Fibroblast of skin of back (primary cell): ENCODE measurements around the gene PMPCA.
"Not testable (repeated sequence)": the region's sequence is repeated elsewhere in the genome, so short reads cannot be mapped to it uniquely, and the experiment has no call there.

ENCODE experiments used
- DNase-seq: peaks from one replicate; pipeline ENCODE4 v3.0.0-alpha.2; 2013

PMPCA gene

DNA sequence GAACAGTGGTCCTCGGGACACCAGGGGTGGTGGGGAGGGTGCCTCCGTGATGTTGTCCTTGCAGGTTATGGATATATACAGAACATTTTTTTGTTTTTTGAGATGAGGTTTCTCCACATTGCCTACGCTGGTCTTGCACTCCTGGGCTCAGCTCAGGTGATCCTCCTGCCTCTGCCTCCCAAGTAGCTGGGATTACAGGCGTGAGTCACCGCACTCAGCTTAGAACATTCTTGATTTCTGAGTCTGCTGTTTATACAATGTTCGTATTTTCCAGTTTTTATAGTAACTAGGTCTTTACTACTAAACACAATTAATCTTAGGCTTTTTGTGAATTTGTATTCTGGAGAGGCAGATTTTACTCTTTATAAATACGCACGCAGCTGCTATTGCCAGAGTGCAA is 6.0 kb downstream of the PMPCA start:
- no peak for DNase-seq

DNA sequence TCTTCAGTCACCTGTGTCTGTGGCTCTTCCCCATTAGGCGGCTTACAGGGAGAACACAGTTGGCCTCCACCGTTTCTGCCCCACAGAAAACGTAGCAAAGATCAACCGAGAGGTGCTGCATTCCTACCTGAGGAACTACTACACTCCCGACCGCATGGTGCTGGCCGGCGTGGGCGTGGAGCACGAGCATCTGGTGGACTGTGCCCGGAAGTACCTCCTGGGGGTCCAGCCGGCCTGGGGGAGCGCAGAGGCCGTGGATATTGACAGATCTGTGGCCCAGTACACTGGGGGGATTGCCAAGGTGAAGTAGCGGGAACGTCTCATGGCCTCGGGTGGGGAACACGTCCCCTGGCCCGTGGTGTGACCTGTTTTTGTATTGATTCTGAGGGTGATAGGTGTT is 6.5 kb downstream of the PMPCA start:
- DNase-seq = no peak

DNA sequence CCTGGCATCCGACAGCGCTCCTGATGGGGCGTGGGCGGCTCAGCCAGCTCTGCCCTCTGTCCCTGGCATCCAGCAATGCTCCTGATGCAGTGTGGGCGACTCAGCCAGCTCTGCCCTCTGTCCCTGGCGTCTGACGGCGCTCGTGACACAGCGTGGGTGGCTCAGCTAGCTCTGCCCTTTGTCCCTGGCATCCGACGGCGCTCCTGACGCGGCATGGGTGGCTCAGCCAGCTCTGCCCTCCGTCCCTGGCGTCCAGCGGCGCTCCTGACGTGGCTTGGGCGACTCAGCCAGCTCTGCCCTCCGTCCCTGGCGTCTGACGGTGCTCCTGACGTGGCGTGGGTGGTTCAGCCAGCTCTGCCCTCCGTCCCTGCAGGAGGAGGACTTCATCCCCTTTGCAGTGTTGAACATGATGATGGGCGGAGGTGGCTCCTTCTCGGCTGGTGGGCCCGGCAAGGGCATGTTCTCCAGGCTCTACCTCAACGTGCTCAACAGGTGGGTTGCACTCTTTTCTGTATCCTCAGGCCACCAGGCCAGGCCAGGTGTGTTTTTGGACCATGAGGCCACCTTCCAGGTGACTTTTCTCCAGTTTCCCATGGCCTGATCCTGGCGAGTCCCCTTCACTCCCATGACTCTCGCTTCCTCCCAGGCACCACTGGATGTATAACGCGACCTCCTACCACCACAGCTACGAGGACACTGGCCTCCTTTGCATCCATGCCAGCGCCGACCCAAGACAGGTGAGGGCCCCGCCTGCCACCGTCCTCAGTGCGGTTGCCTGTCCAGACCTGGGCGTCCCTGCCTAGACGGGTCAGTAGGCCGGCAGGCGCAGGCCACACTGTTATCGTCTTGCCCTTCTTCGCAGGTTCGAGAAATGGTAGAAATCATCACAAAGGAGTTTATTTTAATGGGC is 8.0 kb downstream of the PMPCA start:
- DNase-seq = no peak

DNA sequence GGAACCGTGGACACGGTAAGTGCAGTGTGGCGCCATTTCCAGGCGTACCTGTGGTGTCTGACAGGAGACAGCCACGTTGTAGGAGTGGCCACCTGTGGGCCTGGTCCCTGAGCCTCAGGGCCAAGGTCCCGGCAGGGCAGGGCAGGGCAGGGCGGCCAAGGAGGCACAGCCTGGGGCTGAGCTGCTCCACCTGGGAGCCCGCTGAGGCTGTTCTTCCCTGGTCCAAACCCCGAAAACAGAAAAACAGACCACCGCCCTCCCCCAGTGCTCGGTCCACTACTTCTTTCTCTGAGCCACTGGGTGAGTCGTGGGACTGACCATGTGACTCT is 8.6 kb downstream of the PMPCA start:
- no peak for DNase-seq

DNA sequence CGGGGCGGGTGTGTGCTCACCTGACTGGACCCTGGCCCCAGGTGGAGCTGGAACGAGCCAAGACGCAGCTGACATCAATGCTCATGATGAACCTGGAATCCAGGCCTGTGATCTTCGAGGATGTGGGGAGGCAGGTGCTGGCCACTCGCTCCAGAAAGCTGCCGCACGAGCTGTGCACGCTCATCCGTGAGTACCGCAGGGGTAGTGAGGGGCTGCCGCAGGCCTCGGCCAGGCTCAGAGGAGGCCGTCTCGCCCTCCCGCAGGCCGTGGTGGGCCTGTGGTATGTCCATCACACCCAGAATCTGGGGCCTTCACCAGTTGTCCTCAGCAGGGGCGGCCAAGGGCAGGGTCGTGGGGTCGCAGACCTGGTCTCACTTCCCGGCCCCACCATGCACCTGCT is 11.3 kb downstream of the PMPCA start:
- no peak for DNase-seq

DNA sequence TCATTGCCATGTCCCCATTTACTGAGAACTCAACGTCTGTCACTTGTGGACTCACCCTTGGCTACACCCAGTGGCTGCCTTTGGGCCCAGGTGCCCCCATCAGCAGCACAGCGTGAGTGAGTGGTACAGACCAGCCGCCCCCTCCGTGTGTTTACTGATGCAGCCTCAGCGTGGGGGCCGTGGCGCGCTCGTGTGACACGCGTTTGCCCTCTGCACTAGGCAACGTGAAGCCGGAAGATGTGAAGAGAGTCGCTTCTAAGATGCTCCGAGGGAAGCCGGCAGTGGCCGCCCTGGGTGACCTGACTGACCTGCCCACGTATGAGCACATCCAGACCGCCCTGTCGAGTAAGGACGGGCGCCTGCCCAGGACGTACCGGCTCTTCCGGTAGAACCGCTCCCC is 12.4 kb downstream of the PMPCA start:
- no peak for DNase-seq

DNA sequence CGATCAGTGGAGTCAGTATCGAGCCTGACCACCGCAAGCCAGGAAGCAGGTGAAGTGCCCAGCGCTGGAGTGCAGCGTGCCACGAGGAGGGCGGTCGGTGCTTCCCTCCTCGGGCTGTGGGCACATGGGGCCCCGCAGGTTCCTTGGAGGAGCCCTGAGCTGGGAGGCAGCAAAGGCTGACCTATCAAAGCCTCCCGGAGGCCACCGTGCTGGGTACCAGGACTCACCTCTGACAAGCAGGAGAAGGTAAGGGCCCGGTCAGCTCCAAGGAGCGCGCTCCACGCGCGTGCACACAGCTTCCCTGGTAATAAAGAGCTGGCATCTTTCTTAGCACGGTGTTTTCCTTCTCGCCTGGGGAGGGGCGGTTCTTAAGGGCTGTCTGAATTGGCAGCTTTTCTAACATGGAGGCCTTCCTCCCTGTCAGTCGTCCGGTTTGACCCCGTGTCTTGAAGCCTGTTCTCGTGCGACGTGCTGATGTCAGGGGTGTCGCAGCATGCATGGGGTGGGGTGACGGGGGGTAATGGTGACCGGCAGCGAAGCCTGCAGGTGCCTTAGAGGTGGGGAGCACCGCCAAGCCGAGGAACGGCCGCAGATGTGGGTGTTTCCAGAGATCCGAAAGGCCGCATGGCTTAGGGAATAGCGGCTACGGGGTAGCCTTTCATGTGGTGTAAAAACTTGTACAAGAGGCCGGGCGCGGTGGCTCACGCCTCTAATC is 13.1 kb downstream of the PMPCA start:
- DNase-seq = no peak

DNA sequence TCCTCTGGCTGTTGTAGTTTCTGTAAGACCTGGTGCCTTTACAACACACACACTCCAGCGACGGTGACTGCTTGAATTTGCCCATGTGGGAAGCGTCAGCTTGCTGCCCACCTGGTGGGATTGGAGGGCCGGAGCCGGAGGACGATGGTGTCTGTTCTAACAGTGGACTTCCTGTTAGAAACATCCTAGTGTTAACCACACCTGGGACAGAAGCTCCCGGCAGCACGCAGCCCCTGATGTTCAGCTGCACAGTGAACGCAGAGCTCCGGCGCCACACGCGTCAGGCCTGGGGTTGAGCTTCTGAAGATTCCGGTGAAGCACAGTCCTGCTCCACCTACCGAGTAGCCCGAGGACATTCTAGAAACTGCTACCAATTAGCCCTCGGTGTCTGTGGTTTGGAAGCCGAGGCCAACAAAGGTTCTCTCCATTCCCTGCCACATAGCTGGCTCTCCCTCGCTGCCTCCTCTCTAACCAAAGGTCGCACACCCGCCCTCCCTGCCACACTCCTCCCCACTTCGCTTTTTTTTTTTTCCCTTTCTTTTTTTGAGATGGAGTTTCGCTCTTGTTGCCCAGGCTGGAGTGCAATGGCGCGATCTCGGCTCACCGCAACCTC is 14.4 kb downstream of the PMPCA start:
- no peak for DNase-seq

DNA sequence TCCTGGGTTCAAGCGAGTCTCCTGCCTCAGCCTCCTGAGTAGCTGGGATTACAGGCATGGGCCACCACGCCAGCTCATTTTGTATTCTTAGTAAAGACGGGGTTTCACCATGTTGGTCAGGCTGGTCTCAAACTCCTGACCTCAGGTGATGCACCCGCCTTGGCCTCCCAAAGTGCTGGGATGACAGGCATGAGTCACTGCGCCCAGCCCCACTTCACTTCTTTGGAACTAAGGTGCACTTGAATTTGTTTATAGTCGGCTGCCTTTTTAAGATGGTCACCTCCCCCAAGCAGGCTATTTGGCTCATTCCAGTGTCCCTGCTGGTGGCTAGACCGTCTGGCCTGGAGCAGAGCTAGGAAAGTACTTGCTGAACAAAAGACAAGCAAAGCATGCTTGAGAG is 14.9 kb downstream of the PMPCA start:
- DNase-seq = not testable (repeated sequence)

DNA sequence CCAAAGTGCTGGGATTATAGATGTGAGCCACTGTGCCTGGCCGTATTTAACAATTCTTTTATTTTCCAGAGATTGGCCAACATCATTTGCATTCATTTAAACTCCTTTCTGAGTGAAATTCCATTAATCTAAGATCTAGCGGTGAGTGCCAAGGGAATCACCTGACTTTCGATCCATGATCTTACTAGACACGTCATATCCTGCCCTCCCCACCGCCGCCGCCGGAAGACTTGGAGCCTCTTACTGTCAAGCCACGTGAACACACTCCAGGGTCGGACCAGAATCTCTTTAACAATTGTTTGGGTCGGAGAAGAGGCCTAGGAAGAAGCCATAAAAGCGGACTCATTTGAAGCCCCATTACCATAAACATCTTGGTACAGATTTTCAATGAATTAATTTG is 16.3 kb downstream of the PMPCA start:
- no peak for DNase-seq

DNA sequence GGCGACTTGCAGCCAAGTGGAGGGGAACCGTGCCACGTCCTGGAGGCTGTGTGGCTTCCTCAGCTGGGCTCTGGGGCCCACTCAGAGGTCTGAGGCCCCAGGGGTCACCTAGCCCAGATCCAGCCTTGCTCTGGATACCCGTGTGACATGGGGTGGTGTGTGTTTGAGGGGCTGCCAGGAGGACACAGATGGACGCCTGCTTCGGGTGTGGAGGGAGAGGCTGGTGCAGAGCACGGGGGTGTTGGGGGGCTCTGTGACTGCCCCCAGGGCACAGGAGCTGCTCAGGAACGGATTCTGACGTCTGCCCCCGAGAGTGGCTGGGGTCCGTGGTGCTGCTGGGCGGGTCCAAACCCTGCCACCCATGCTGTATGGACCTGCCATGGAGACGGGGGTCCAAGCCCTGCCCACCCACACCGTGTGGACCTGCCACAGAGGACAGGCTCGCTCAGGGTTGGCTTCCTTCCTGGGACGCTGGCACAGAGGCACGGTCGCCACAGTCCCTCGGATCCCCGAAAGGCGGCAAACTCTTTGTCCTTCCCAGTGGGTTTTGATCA is 18.7 kb downstream of the PMPCA start:
- DNase-seq = no peak

DNA sequence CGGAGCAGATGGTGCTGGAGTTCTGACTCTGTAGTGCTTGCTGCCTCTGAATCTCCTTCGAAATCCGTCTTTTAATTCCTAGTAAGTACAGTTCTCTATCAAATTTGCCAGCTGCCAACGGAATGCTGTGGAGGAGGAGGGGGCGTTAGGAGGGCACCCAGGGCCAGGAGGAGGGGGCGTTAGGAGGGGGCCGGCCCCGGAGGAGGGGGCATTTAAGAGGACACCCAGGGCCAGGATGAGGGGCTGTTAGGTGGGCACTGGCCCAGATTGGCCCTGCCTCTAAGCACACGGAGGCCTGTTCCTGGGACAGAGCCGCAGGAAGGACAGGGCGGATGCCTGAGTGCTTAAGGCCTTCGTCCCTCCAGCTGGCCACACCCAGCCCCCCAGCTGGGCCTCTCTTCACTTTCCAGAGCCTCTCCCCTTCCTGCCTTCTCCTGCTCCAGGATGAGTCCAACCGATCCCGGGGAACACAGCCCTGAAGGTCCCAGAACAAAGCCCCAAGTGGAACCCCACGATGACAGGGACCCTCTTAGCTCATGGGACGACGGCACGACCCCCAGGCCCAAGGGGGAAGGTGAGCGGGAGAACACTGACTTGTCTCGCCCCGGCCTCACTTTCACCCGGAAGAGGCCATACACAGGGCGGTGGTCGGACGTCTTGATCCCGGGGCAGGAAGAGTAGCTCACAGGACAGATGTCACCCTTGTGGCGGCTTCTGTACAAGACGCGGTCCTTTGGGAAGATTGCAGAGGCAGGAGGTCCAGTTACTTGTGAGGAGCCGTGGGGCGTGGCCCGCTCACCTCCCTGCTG is 19.4 kb downstream of the PMPCA start:
- no peak for DNase-seq

DNA sequence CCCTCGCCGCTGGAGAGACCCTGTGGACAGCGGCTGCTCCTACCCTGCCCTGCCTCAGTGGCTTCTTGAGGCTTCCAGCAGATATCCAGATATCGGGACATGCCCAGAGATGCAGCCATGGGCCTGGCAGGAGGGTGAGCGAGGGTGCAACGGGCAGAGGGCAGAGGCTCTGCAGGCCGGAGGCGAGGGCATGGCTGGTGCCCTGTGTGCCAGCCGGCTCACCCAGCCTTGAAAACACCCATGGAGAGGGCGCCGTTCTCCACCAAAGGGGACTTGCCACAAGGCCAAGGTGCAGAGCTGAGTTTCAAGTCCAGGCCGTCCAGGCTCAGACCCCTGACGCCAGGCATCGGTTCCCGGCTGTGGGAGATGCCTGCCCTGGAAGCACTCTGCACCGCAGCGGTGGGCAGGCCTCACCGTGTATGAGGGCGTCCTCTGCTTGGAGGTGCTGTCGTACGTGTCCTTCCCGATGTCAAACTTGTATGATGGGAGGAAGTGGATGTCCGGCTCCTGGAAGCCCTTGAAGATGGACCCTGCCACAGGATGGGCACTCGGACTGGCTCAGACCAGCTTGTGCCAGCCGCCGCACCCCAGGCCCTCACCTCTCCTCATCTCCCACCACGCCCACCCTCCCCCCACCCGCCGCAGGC is 20.3 kb downstream of the PMPCA start:
- no peak for DNase-seq

DNA sequence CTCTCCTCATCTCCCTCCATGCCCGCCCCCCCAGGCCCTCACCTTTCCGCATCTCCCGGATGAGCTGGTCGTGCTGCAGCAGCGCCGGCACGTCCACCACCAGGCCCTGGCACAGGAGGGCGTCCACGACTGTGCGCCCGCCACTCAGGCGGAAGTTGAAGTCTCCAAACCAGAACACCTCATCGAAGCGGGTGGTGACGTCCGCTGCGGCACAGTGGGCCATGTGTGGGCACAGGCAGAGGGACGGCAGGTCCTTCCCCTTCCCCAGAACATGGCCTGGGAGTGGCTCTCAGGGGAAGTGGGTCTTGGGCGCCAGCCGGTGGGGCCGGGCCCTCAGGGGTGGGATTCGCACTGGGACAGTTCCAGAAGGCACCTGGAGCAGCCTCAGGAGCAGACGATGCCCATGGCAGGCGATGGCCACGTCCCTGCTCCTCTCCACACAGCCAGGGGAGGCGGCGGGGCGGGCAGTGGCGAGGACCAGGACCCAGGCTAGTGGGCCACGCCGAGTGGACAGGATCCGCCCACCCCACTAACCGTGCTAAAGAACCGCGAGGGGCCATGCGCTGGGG is 21.4 kb downstream of the PMPCA start:
- no peak for DNase-seq

DNA sequence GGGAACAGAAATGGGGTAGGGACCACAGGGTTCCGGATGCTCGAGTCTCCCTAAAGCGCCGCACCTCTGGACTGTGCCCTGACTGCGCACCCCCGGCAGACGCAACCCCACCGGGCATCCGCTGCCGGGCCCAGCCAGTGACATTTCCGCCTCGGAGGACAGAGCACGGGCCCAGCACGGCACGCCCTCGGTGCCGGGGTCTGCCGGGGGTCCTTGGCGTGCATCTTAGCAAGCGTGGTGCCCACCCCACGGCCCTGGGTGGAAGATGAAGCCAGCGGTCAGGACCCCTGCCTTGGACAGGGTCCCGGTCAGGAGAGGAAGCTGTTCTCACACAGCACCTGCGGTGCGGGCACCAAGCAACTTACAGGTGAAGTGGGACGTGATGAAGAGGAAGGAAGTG is 22.1 kb downstream of the PMPCA start:
- no peak for DNase-seq

DNA sequence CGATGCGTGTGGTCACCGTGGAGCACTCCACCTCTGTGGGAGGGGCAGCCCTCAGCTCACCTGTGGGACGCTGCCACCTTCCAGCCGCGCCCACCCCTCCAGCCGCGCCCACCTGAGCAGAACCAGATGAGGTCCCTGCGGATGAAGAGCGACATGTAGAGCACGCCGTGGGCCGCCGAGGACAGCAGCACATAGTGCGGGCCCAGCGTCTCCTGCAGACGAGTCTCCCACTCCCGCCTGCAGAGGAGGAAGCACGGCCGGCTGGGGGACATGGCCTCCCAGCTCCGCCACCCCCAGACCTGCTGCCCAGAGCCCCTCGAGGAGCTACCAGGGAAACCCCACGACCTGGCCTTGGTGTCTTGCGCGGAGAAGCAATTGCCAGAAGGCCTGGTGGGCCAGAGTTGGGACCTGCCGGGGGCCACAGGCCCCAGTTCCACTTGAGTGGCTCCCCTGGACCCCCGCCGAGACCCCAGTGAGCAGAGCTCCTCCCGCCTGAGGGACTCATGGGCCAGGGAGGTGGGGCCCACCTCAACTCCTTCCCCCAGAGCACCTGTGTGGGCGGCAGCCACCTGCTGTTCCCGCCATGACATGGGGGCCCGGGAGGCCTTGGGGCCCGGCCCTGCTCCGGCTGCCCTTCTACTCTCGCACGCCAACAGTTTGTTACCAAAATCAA is 22.7 kb downstream of the PMPCA start:
- no peak for DNase-seq

DNA sequence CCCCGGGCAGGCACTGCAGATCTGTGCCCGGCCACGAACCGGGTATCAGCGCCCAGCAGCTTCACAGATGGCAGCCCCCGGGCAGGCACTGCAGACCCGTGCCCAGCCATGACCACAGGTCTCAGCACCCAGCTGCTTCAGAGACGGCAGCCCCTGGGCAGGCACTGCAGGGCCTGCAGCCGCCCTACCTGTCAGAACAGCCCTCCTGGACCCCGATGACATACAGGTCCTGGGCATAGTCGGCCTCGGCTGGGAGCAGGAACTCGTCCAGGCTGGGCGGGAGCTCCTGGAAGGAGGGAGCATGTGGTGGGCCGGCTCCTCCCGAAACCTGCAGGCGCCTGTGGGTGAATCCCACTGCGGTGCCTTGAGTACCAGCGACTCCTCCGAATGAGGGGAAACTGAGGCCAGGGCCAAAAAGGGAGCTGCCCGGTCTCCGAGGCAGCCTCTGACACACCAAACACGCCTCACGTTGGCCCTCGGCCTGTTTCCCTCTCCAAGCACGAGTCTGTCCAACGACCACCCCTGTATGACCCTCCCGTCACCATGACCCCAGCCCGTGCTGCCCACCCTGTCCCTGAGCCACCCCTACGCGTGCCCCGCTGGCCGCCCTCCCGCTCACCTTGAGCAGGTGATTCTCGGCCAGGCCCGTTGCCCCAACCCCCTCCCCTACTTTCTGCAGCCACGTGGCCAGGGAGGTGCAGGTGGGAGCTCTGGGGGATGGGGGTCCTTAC is 23.6 kb downstream of the PMPCA start:
- DNase-seq = no peak

DNA sequence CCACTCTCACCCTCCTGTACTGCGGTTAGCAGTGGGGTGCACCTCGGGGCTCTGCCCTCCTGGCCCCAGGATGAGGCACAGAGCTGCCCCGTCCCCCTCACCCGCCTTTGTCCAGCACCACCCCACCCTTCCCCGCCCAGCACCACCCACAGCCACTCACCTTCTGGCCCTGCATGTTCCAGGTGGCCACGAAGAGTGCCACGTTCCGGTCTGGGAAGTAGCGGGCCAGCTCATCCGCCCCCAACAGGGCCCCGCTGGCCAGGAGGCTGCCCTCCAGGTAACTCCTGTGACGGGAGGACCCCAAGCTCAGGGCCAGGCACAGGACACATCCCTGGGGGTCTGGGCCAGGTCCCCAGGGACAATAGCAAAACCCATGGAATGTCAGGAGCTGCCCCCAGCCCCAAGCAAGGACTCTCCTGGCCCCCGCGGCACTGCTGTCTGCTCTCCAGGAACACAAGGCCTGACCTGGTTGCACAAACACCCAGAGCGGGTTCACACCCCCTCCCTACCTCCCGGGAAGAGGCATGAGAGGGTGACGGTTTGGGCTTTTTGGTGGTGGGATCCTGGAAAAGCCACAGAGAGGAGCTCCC is 24.2 kb downstream of the PMPCA start:
- DNase-seq = no peak

DNA sequence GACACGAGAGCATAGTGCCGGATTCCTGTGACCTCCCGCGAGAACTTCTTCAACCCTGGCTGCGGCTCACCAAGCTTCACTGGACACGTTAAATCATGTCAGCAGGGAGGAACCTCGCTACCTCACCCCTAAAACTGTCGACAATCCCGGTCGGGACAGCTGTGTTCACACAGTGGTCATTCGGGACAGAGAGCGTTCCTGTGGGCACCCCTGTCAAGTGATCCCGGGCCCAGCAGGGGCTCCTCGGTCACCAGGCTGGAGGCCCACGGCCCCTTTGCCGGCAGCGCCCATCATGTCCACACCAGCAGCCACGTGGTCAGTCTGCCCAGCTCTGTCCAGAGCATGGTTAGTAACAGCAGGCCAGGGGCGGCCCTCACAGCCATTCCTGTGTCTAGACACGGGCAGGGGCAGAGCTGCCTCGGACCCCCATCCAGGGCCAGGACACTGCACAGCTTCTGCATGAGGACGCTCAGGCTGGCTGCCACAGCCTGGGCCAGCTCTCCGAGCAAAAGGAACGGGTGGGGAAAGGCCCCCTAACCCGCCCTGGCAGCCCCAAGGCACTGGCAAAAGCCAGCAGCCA is 25.7 kb downstream of the PMPCA start:
- DNase-seq = no peak

DNA sequence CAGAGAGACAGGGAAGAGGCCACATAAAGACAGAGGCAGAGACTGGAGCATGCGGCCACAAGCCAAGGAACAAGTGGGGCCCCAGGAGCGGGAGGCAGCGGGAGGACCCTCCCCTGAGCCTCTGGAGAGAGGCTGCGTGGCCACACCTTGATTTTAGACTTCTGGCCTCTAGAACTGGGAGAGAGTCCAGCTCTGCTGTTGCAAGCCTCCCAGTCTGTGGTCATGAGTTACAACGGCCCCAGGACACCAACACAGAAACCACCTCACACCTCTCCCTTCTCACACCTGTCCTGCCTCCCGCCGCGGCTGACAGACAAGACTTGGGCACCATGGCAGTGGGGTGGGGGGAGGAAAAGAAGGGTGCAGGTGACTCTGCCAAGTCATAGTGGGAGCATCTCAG is 27.0 kb downstream of the PMPCA start:
- DNase-seq = no peak
